NOMO-1 (cell line): ENCODE data around the gene SQSTM1.

Experiments
- DNase-seq, 2 experiments: peaks; one replicate each; lab custom pipeline; 2025; ENCODE audit not compliant: unreplicated experiment in 2 of 2; lab: John Stamatoyannopoulos, UW

SQSTM1 gene

DNA sequence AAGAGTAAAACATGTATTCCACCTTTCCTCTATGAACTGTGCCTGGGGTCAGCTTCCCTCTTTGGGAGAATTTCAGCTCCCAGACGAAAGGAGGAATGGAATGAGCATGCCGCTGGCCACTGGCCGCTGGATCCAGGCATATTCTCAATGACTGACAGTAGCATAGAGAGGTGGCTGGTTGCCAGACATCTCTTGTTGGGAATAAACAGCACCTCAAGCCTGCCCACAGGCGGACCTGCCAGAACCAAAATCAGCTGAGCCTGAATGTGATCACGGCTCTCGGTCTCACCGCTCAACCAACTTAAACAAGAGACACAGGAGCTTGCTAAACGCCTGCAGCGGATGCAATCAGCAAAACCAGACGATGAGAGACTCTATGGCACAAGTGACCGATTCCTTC, 66.4 kb downstream of the SQSTM1 start:
- DNase-seq: no peak
